ENCODE measurements around the gene ARMH4.

The ARMH4 gene

DNA sequence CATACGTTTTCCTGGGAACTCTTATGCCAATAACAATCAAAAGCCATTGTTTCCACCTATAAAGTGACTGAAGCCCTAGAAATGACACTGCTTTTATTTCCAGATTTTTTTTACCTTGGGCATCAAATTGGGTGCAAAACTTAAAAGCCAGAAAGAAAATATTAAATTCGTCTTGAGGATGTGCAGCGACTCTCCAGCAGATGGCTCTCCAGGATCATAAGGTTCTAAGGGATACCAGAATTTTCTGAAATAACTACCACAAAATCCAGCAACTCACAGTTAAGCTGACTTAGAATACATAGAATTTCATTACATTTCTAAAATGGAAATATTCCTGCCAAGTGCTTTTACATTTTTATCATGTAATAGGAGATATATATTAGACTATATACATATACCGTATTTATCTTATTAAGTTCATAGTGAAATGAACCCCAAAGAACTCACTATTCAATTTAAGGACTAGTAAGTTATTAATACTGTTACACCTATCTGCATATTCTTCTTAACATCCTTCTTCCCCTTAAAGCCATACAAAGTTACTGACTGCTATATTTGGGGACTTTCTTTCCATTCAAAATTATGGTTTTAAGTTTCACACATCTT lies 44.0 kb downstream of the ARMH4 start:
- TF ChIP-seq YY1 (IDR thresholded peaks at IDR 0.05; ENCODE audit: insufficient read depth, insufficient read length) (no peak), SUZ12 (IDR thresholded peaks at IDR 0.05; ENCODE audit: extremely low read depth, insufficient read depth, insufficient read length) (no peak), ZNF274 (IDR thresholded peaks at IDR 0.05; ENCODE audit: low read depth, low read length) (no peak)
- no peaks in the 10 kb centered on the region for H3K27me3 ChIP-seq (ENCODE audit: insufficient read depth, insufficient read length)
- no peak overlapping the region for H3K9ac ChIP-seq (ENCODE audit: insufficient read length, low read depth)
- H3K4me3 ChIP-seq (ENCODE audit: insufficient read length, low read depth) = no peak overlapping the region
- peak; percentile 22 for DNase-seq (ENCODE audit: low read depth, low spot score)
- H3K9me3 ChIP-seq (ENCODE audit: insufficient read depth, low read length) = no peaks in the 10 kb centered on the region
- no peaks in the 10 kb centered on the region for H3K36me3 ChIP-seq (ENCODE audit: insufficient read depth, insufficient read length, low read length)
- no peaks in the 10 kb centered on the region for H3K4me1 ChIP-seq (ENCODE audit: insufficient read depth, insufficient read length)

DNA sequence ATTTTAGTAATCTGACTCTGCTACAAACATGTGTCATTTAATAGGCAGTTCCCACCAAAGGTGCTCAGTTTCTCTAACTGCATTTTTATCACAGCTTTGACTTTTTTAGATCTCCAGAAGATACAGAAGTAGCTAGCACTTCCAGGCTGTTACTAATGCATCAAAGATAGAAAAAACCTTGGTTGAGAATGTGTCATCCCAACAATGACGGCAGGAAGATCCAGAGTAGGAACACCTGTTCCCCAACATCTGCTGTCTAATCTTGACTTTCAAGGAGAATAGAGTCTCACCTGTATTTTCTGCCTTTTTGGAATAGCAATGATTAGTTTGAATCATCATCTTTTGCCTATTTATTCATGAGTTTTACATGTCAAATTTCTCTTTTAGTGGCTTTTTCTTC lies 45.0 kb downstream of the ARMH4 start:
- Histone ChIP-seq H3K9me3 (ENCODE audit: insufficient read depth, low read length) (no peaks in the 10 kb centered on the region), H3K4me3 (ENCODE audit: insufficient read length, low read depth) (no peak overlapping the region), H3K36me3 (ENCODE audit: insufficient read depth, insufficient read length, low read length) (no peaks in the 10 kb centered on the region), H3K9ac (ENCODE audit: insufficient read length, low read depth) (no peak overlapping the region), H3K27me3 (ENCODE audit: insufficient read depth, insufficient read length) (no peaks in the 10 kb centered on the region), H3K4me1 (ENCODE audit: insufficient read depth, insufficient read length) (no peaks in the 10 kb centered on the region)
- TF ChIP-seq SUZ12 (IDR thresholded peaks at IDR 0.05; ENCODE audit: extremely low read depth, insufficient read depth, insufficient read length) (no peak), YY1 (IDR thresholded peaks at IDR 0.05; ENCODE audit: insufficient read depth, insufficient read length) (no peak), ZNF274 (IDR thresholded peaks at IDR 0.05; ENCODE audit: low read depth, low read length) (no peak)
- DNase-seq (ENCODE audit: low read depth, low spot score) = no peak

DNA sequence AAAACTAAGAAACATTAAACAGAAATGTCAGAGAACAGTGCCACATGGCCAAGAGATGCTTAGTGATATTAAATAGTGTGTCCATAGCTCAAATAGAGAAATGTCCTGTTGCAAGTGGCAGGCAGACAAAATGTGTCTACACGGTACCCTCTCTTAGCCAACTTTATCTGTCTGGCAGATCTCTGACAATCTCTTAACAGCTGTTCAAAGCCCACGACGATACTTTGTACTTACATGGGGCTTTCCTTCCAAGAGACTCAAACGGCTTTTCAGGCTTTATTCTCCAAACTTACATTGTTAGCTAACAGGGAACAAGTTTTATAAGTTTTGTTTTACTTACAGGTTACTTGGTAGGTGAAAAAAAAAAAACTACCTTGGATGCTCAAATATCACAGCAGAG lies 45.6 kb downstream of the ARMH4 start:
- Histone ChIP-seq H3K36me3 (ENCODE audit: insufficient read depth, insufficient read length, low read length) (no peaks in the 10 kb centered on the region), H3K27me3 (ENCODE audit: insufficient read depth, insufficient read length) (no peaks in the 10 kb centered on the region), H3K9ac (ENCODE audit: insufficient read length, low read depth) (no peak overlapping the region), H3K4me3 (ENCODE audit: insufficient read length, low read depth) (no peak overlapping the region), H3K9me3 (ENCODE audit: insufficient read depth, low read length) (no peaks in the 10 kb centered on the region), H3K4me1 (ENCODE audit: insufficient read depth, insufficient read length) (no peaks in the 10 kb centered on the region)
- TF ChIP-seq YY1 (IDR thresholded peaks at IDR 0.05; ENCODE audit: insufficient read depth, insufficient read length) (no peak), ZNF274 (IDR thresholded peaks at IDR 0.05; ENCODE audit: low read depth, low read length) (no peak), SUZ12 (IDR thresholded peaks at IDR 0.05; ENCODE audit: extremely low read depth, insufficient read depth, insufficient read length) (no peak)
- DNase-seq (ENCODE audit: low read depth, low spot score) = no peak

DNA sequence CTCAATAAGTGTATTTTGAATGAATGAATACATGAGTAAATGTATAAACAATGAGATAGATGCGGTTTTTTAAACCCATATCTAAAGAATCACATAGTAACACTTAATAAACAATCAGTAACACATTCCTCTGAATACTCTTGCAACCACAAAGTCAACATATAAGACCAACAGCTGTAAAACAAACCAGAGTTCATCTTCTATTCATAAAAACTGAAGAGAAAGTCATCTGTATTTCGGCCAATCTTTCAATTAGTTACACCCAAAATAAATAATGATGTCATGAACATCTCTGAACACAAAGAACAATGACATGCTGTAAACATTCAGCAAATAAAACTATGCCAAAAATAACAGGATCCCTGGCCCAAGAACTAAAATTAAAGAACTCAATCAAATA lies 47.2 kb downstream of the ARMH4 start:
- H3K9ac ChIP-seq (ENCODE audit: insufficient read length, low read depth) = no peak overlapping the region
- no peaks in the 10 kb centered on the region for H3K27me3 ChIP-seq (ENCODE audit: insufficient read depth, insufficient read length)
- no peaks in the 10 kb centered on the region for H3K9me3 ChIP-seq (ENCODE audit: insufficient read depth, low read length)
- H3K36me3 ChIP-seq (ENCODE audit: insufficient read depth, insufficient read length, low read length) = no peaks in the 10 kb centered on the region
- no peak overlapping the region for H3K4me3 ChIP-seq (ENCODE audit: insufficient read length, low read depth)
- H3K4me1 ChIP-seq (ENCODE audit: insufficient read depth, insufficient read length) = no peaks in the 10 kb centered on the region
- no peak for DNase-seq (ENCODE audit: low read depth, low spot score)
- no peak for TF ChIP-seq YY1 (IDR thresholded peaks at IDR 0.05; ENCODE audit: insufficient read depth, insufficient read length)
- no peak for TF ChIP-seq ZNF274 (IDR thresholded peaks at IDR 0.05; ENCODE audit: low read depth, low read length)
- TF ChIP-seq SUZ12 (IDR thresholded peaks at IDR 0.05; ENCODE audit: extremely low read depth, insufficient read depth, insufficient read length) = no peak

DNA sequence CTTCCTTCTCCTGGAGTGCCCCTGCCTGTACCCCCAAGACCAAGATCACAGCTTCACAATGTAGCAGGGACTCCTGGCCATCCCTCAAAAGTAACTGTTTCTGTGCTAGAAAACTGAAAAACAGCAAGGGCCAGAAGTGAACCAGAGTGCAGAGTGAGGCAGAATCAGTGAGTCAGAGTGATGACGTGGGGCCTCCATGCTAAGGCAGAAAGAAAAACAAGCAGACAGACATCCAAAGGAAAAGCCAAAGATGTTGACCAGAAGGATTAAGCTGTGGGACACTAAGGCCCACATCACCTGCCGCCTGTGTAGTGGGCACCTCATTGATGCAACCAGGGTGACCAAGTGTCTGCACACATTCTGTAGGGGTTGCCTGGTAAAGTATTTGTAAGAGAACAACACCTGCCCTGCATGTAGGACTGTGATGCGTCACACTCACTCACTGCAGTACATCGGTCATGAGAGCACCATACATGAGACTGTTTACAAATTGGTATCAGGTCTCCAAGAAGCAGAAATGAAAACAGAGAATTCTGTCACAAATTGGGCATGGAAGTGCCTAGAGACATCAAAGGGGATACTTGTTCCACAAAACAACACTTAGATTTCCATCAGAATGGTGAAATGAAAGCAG lies 51.2 kb downstream of the ARMH4 start:
- no peaks in the 10 kb centered on the region for H3K9me3 ChIP-seq (ENCODE audit: insufficient read depth, low read length)
- no peak overlapping the region for H3K9ac ChIP-seq (ENCODE audit: insufficient read length, low read depth)
- no peak overlapping the region for H3K4me3 ChIP-seq (ENCODE audit: insufficient read length, low read depth)
- no peaks in the 10 kb centered on the region for H3K4me1 ChIP-seq (ENCODE audit: insufficient read depth, insufficient read length)
- DNase-seq (ENCODE audit: low read depth, low spot score) = no peak
- H3K36me3 ChIP-seq (ENCODE audit: insufficient read depth, insufficient read length, low read length) = no peaks in the 10 kb centered on the region
- TF ChIP-seq SUZ12 (IDR thresholded peaks at IDR 0.05; ENCODE audit: extremely low read depth, insufficient read depth, insufficient read length) (no peak), YY1 (IDR thresholded peaks at IDR 0.05; ENCODE audit: insufficient read depth, insufficient read length) (no peak), ZNF274 (IDR thresholded peaks at IDR 0.05; ENCODE audit: low read depth, low read length) (no peak)
- H3K27me3 ChIP-seq (ENCODE audit: insufficient read depth, insufficient read length) = no peaks in the 10 kb centered on the region

DNA sequence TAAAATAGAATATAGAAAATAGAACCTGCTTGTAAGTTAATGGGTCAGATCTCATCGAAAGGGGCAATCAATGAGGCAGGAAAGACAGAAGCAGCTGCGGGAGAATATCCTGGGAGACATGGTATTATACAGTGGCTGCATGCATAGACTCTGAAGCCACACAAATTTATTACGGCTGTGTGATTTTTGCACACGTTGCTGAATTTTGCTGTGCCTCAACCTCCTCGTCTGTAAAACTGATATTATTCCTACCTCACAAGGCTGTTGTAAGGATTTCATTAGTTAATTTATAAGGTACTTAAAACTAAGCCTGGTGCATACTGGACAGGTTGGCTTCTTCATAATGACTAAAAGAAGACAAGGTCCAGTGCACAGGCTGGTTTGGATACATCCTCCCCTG lies 52.3 kb downstream of the ARMH4 start:
- DNase-seq (ENCODE audit: low read depth, low spot score) = no peak
- Histone ChIP-seq H3K9ac (ENCODE audit: insufficient read length, low read depth) (no peak overlapping the region), H3K27me3 (ENCODE audit: insufficient read depth, insufficient read length) (no peaks in the 10 kb centered on the region), H3K36me3 (ENCODE audit: insufficient read depth, insufficient read length, low read length) (no peaks in the 10 kb centered on the region), H3K4me3 (ENCODE audit: insufficient read length, low read depth) (no peak overlapping the region), H3K4me1 (ENCODE audit: insufficient read depth, insufficient read length) (no peaks in the 10 kb centered on the region), H3K9me3 (ENCODE audit: insufficient read depth, low read length) (no peaks in the 10 kb centered on the region)
- TF ChIP-seq SUZ12 (IDR thresholded peaks at IDR 0.05; ENCODE audit: extremely low read depth, insufficient read depth, insufficient read length) (no peak), ZNF274 (IDR thresholded peaks at IDR 0.05; ENCODE audit: low read depth, low read length) (no peak), YY1 (IDR thresholded peaks at IDR 0.05; ENCODE audit: insufficient read depth, insufficient read length) (no peak)

DNA sequence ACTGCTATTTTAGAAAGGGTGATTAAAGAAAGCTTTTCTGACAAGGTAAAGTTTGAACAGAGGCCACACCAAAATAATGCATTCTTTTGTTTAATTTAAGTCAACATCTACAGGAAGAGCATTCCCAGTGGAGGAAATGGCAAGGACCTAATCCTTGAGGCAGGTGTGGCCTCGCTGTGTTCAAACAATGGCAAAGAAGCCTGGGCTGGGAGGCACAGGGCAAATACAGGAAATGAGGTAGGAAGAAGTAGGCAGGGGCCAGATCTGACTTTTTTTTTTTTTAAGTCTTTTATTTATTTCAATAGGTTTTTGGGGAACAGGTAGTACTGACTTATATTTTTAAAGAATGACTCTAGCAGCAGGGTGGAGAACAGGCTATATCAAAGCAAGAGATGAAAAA lies 53.5 kb downstream of the ARMH4 start:
- Histone ChIP-seq H3K36me3 (ENCODE audit: insufficient read depth, insufficient read length, low read length) (no peaks in the 10 kb centered on the region), H3K4me1 (ENCODE audit: insufficient read depth, insufficient read length) (no peaks in the 10 kb centered on the region), H3K27me3 (ENCODE audit: insufficient read depth, insufficient read length) (no peaks in the 10 kb centered on the region), H3K9ac (ENCODE audit: insufficient read length, low read depth) (no peak overlapping the region), H3K4me3 (ENCODE audit: insufficient read length, low read depth) (no peak overlapping the region), H3K9me3 (ENCODE audit: insufficient read depth, low read length) (no peaks in the 10 kb centered on the region)
- TF ChIP-seq ZNF274 (IDR thresholded peaks at IDR 0.05; ENCODE audit: low read depth, low read length) (no peak), SUZ12 (IDR thresholded peaks at IDR 0.05; ENCODE audit: extremely low read depth, insufficient read depth, insufficient read length) (no peak), YY1 (IDR thresholded peaks at IDR 0.05; ENCODE audit: insufficient read depth, insufficient read length) (no peak)
- DNase-seq (ENCODE audit: low read depth, low spot score) = no peak
